GM19397 (cell line): ENCODE results near the gene ACTR3C.
"Not testable (repeated sequence)": the region's sequence is repeated elsewhere in the genome, so short reads cannot be mapped to it uniquely, and the experiment has no call there.

Experiments
- ATAC-seq: cut with Tn5 transposase; IDR thresholded peaks from one replicate; pipeline ENCODE4 v1.9.1; 2021; ENCODE audit warnings: mild to moderate bottlenecking, moderate library complexity; ENCODE audit not compliant: unreplicated experiment

The ACTR3C gene

GRCh38 chr7:150314639-150315239 is 8.6 kb downstream of the ACTR3C start:
- no peak for ATAC-seq

- ATAC-seq, result no peak
These were observed 9.5 kb downstream of the ACTR3C start for GRCh38 chr7:150313870-150314269.

GRCh38 chr7:150313367-150313809 is 10.0 kb downstream of the ACTR3C start:
- ATAC-seq, result no peak

DNA sequence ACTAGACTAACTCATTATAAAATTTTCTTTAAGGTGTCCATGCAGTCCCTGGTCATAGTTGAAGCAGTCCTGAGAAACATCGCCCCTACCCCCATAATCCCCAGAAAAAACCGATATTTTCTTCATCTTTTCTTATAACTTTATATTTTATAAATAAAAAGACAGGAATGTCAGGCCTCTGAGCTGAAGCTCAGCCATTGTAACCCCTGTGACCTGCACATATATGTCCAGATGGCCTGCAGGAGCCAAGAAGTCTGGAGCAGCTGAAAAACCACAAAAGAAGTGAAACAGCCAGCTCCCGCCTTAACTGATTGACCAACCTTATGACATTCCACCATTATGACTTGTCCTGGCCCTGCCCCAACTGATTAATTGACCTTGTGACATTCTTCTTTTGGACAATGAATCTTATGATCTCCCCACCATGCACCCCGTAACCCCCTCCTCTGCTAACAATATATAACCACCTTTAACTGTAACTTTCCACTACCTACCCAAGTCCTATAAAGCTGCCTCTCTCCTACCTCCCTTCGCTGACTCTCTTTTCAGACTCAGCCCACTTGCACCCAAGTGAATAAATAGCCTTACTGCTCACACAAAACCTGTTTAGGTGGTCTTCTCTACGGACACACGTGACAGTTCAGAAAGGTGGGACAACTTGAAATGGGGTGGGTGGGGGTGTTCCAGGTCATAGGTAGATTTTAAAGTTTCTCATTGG is 10.5 kb downstream of the ACTR3C start:
- ATAC-seq, result not testable (repeated sequence)

DNA sequence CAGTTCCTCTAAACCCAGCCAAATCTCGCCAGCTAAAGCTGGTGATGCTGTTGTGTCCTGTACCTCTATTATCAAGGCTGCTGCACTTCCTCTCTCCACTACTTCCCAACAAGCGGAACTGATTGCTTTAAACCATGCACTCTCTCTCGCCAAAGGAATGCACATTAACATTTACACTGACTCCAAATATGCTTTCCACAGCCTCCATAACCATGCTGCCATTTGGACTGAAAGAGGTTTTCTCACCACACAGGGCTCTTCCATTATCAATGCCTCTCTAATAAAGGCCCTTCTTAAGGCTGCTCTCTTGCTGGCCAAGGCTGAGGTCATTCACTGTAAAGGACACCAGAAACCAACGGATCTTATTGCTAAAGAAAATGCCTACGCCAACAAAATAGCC is 11.6 kb downstream of the ACTR3C start:
- no peak for ATAC-seq

DNA sequence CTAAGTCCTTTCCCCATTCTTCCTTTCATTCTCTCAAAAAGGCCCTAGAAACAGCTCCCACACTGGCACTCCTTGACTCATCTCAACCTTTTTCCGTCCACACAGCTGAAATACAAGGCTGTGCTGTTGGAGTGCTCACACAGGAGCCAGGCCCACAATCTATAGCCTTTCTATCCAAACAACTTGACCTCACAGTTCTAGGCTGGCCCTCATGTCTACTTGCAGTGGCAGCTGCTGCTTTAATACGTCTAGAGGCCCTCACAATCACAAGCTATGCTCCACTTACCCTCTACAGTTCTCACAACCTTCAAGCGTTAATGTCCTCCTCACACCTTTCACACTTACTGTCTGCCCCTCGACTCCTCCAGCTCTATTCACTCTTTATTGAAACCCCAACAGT is 12.2 kb downstream of the ACTR3C start:
- no peak for ATAC-seq

DNA sequence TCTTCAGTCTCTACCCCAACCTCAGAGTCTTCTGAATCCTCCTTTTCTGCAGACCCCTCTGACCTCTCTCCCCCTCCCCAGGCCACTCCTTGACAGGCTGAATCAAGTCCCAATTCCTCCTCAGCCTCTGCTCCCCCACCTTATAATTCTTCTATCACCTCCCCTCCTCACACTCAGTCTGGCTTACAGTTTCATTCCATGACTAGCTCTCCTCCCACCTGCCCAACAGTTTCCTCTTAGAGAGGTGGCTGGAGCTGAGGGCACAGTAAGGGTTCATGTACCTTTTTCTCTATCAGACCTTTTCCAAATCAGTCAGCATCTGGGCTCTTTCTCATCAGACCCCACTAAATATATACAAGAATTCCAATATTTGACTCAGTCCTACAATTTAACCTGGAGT is 14.8 kb downstream of the ACTR3C start:
- no peak for ATAC-seq

DNA sequence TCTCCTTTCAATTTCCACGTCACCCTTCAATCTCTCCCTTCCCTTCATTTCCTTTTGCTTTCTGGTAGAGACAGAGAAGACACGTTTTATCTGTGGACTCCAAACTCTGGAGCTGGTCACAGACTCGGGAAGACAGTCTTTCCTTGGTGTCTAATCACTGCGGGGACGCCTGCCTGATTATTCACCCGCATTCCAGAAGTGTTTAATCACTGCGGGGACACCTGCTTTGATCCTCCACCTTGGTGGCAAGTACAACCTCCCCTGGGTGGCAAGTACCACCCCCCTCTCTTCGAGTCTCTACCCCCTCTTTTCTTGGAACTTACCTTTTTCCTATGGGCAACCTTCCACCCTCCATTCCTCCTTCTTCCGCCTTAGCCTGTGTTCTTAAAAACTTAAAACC is 15.4 kb downstream of the ACTR3C start:
- ATAC-seq, result no peak

- no peak for ATAC-seq
These were observed 16.2 kb downstream of the ACTR3C start for GRCh38 chr7:150307129-150307528.

DNA sequence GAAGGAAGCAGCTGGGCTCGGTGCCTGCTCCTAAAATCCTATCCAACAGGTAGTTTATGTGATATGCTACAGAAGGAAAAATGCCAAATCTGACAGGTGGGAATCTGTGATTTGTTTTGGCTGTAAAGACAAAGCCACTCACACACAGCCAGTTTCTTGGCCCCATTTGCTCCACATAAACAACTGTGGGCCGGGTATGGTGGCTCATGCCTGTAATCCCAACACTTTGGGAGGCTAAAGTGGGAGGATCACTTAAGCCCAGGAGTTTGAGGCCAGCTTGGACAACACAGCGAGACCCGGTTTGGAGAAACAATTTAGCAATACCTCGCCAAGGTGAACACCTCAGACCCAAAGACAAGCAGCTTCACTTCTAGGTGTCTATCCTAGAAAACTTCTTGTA is 17.0 kb downstream of the ACTR3C start:
- not testable (repeated sequence) for ATAC-seq

DNA sequence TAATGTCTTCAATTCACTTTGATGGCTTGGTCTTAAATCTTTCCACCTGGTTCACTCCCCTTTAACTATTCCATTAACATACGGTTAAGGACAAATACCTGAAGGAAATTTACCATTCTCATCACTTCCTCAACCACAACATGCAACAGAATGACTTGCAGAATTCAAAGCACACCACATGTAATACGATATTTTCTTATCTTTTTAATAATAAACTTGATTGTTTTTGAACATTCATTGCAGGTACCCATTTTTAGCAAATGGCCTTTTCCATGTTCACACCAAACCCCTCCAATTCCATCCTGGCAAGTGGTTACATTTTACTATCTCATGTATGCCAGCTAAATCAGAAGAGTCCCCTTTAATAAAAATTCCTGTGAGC is 17.5 kb downstream of the ACTR3C start:
- ATAC-seq, result not testable (repeated sequence)

DNA sequence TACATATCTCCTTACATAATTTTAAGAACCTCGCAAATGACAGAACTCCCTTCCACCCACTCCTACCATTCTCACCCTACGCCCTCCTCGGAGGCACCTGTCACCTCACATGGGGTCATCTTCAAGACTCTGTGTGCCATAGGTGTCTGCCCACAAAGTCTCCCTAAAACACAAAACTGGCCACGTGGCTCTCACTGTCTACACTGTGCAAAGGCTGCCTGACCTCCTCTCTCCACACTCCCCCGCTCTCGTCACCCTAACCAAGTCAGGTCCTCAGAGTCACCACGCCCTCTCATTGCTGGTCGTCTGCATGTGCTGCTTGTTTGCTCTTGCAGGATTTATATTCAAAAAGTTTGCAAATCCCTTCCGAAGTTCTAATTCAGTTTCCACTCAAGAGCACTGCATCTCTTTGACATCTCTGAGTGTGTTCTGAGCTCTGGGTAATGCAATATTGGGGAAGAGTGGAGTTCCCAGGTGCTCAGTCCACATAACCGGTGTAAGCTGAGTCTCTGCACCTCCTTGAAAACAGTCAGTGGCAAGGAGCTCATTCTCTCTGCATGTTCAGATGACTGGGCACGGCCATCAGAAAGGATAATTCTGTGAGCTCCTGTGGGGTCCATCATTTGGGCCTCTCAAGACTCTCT is 18.0 kb downstream of the ACTR3C start:
- not testable (repeated sequence) for ATAC-seq

DNA sequence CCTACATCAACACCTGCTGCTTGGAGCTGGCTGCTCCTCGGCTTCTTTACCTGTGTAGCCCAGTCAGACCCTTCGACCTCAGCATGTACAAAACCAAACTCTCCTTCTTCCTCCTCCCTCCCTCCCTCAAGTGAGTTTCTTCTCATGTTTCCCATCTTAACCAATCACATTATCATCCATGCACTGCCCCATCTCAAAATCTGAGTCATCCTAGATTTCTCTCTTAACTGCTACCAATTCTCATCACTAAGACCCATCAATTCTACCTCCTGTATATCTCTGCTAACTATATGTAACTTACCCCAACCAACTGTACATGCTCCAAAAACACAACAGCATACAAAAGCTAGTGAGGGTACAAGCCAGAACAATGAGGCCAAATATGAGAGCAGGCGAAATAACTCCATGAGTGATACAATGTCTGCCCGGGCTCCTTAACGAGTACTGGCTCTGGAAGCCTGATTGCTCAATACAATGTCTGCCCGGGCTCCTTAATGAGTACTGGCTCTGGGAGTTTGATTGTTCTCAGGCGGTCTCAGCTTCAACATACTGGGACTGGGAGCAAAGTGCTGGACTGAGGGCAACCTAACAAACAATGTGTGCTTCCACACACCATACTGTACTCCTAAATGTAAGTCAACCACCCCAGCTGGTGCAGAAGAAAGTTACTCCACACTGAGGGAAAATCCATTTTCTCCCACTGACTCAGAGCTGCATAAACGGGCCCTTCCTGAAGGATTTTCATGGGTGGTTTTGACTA is 18.7 kb downstream of the ACTR3C start:
- not testable (repeated sequence) for ATAC-seq

- ATAC-seq, result not testable (repeated sequence)
These were observed 20.4 kb downstream of the ACTR3C start for GRCh38 chr7:150302908-150303310.

DNA sequence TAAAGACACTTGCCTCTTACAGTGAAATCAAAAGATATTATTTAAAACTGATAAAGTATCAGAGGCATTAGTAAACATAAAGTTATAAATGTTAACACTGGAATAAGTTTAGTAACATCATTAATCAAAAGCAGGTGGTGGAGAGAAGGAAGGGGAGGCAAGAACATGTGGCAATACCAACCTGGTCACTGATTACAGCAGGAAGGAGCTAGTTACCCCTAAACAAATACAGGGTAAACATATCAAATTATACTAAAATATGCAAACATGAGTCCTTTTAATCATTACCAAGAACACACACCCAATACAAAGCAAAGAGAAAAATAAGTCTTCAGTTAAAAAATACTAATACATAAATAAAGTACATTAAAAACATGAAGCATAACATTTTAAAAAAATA is 25.4 kb downstream of the ACTR3C start:
- ATAC-seq, result not testable (repeated sequence)

DNA sequence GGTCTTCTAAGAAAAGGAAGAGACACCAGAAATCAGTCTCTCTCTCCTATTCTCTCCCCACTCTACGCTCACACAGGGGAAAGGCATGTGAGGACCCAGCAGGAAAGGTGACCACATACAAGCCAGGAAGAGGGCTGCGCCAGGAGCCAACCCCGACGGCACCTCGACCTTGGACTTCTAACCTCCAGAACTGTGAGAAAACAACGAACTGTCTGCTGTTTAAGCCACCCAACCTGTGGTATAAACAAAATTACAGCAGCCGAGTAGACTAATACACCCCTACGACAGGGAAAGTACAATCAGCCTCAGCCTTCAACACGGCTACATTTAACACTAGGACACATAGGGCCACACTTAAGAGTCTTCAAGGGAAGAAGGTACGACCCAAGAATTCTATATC is 26.5 kb downstream of the ACTR3C start:
- not testable (repeated sequence) for ATAC-seq

GRCh38 chr7:150295614-150296013 is 27.7 kb downstream of the ACTR3C start:
- not testable (repeated sequence) for ATAC-seq

- ATAC-seq, result not testable (repeated sequence)
These were observed 28.3 kb downstream of the ACTR3C start for GRCh38 chr7:150295027-150295426.

DNA sequence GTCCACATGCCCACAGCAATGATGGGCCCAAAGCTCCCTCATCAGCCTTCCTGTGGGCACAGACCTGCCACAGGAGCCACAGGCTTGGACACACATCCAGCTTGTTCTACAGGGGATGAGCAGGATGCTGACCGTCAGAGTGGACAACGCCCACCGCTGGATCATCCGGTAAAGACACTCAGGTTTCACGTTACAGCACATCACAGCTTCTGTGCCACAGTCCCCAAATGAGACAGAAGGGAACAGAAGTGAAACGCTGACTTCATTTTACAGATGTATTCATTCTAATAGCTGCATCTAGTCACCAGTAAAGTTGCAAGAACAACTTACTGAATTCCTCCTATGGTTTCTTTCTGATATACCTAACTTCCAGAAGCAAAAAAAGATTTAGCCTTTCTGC is 33.0 kb downstream of the ACTR3C start:
- not testable (repeated sequence) for ATAC-seq

GRCh38 chr7:150288816-150289215 is 34.5 kb downstream of the ACTR3C start:
- not testable (repeated sequence) for ATAC-seq

DNA sequence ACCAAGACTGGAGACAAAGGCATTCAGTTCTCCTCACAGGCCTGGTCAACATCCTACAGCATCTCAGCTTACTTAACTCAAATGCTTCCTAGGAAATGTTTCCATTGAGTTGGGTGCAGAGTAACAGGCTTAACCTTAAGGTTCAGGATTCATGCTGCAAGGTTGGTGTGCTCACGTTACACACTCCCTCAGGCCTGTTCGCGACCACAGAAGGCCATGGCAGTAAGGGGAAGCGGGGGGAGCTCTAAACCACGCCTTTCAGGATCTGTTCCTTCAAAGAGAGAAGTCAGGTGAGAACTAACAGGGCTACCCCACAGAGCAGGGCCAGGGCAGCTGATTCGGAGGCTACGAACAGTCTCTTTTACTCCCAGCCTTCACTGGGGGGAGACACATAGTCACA is 35.5 kb downstream of the ACTR3C start:
- ATAC-seq, result not testable (repeated sequence)
